Suprapubic skin (tissue), 4 donors: Measurements from ENCODE around the gene CTU1.
A peak's percentile ranks its signal among the peaks of the same experiment; 100 is the strongest.

Experiments used
- CTCF ChIP-seq, 2 donors: fragments of 200-600 bp in 1 of 2; fragments of 450-650 bp in 1 of 2; sonication (generic) in 1 of 2; IDR thresholded peaks; one replicate each; pipeline ENCODE4 v1.5.1; 2016 to 2019; ENCODE audit warnings: antibody characterized with exemption in 2 of 2, mild to moderate bottlenecking in 1 of 2, moderate library complexity in 1 of 2
- EP300 ChIP-seq: sonication (generic); formaldehyde crosslinking; IDR thresholded peaks from one replicate; pipeline ENCODE4 v1.6.1; 2017; ENCODE audit warnings: antibody characterized with exemption
- POLR2A ChIP-seq, 2 donors: fragments of 450-650 bp; IDR thresholded peaks; one replicate each; pipeline ENCODE4 v1.6.1; 2017; ENCODE audit warnings: antibody characterized with exemption in 2 of 2, mild to moderate bottlenecking in 2 of 2, moderate library complexity in 2 of 2
- POLR2AphosphoS5 ChIP-seq, 3 donors: sonication (generic); formaldehyde crosslinking; IDR thresholded peaks; one replicate each; pipeline ENCODE4 v1.6.1; 2017; ENCODE audit warnings: antibody characterized with exemption in 3 of 3

GRCh38 chr19:51094696-51095279 lies 13.4 kb downstream of the CTU1 start:
- peak; percentile 62 to 65 for TF ChIP-seq CTCF (IDR thresholded peaks at IDR 0.05)
- no peak for TF ChIP-seq POLR2AphosphoS5 (IDR thresholded peaks at IDR 0.05)
- no peak for TF ChIP-seq POLR2A (IDR thresholded peaks at IDR 0.05)
- TF ChIP-seq EP300 = no peak
